Thyroid gland (tissue), 4 donors: Measurements from ENCODE around the gene OTUD1. TPM values are rescaled to one million over a fixed set of nuclear protein-coding genes. Genes with fewer than 3 reads are reported as not detected.

Source experiments
- DNase-seq, 2 donors: peaks; one replicate each; pipeline ENCODE4 v3.0.0-alpha.2; 2019
- H3K27ac ChIP-seq, 3 donors: fragments of 200-600 bp; sonication (generic); 1 replicate in 2 of 3; 2 replicates in 1 of 3; pipeline ENCODE4 v1.5.1; 2016 to 2019; ENCODE audit warnings: mild to moderate bottlenecking in 1 of 3, moderate library complexity in 1 of 3
- H3K27me3 ChIP-seq: fragments of 200-600 bp; sonication (generic); one replicate; pipeline ENCODE4 v1.5.1; 2019
- H3K36me3 ChIP-seq, 2 donors: fragments of 200-600 bp; sonication (generic); one replicate each; pipeline ENCODE4 v1.5.1; 2016 to 2019
- H3K4me1 ChIP-seq, 2 donors: fragments of 200-600 bp; sonication (generic); one replicate each; pipeline ENCODE4 v1.5.1; 2017 to 2019
- H3K4me3 ChIP-seq, 3 donors: fragments of 200-600 bp; sonication (generic); replicated peaks in 1 of 3; 1 replicate in 2 of 3; 2 replicates in 1 of 3; pipeline ENCODE4 v1.5.1; 2016; ENCODE audit warnings: mild to moderate bottlenecking in 1 of 3
- H3K9me3 ChIP-seq: fragments of 200-600 bp; sonication (generic); one replicate; pipeline ENCODE4 v1.5.1; 2017
- CTCF ChIP-seq, 6 experiments: fragments of 200-600 bp in 3 of 6; fragments of 450-650 bp in 3 of 6; sonication (generic) in 3 of 6; IDR thresholded peaks; one replicate each; pipeline ENCODE4 v1.5.1; 2016 to 2019; ENCODE audit warnings: antibody characterized with exemption in 6 of 6, mild to moderate bottlenecking in 2 of 6, inconsistent platforms in 1 of 6, moderate library complexity in 1 of 6
- POLR2A ChIP-seq, 2 donors: fragments of 450-650 bp; IDR thresholded peaks; one replicate each; pipeline ENCODE4 v1.6.1; 2017; ENCODE audit warnings: antibody characterized with exemption in 2 of 2, mild to moderate bottlenecking in 2 of 2, moderate library complexity in 1 of 2
- WGBS, 2 donors: methylation state at CpG; one replicate each; pipeline ENCODE4 v1.1.5; 2017; 5-methylcytosine and 5-hydroxymethylcytosine counted together
- intact Hi-C: fragments of 100-400 bp; cut with DNase I; formaldehyde crosslinking; loops from one replicate; pipeline ENCODE4 v1.15.1; 2023
- total RNA-seq, 4 donors: library from RNA; depleted of rRNA; stranded (reverse); fragments of >200 nt; gene quantifications; one replicate each; pipeline ENCODE4 v1.2.3, GENCODE V29; 2016

OTUD1 gene
- total RNA-seq, 4 donors from 2014 or later = 18.7 to 23.9 (median 20.1) TPM

- no peaks in the 10 kb centered on the region for H3K9me3 ChIP-seq
- TF ChIP-seq CTCF (IDR thresholded peaks at IDR 0.05) = no peak
- TF ChIP-seq POLR2A (IDR thresholded peaks at IDR 0.05) = no peak
- no peaks in the 10 kb centered on the region for H3K27me3 ChIP-seq
- no peaks in the 10 kb centered on the region for H3K4me1 ChIP-seq
- H3K36me3 ChIP-seq = no peaks in the 10 kb centered on the region
- intact Hi-C loops = no loop called here
- H3K4me3 ChIP-seq = no peak overlapping the region
- DNase-seq = no peak
- 68 to 70% methylated on average over 8 of the region's 8 CpGs for WGBS, 2 donors
- H3K27ac ChIP-seq = no peak overlapping the region
Measured at GRCh38 chr10:23472181-23472580, 33.3 kb downstream of the OTUD1 start.

GRCh38 chr10:23474081-23474480, 35.2 kb downstream of the OTUD1 start:
- H3K27ac ChIP-seq = no peak overlapping the region
- intact Hi-C loops = no loop called here
- no peak for DNase-seq

GRCh38 chr10:23474626-23475025, 35.8 kb downstream of the OTUD1 start:
- WGBS, 2 donors = 92 to 94% methylated on average over 4 of the region's 4 CpGs
- intact Hi-C loops = no loop called here
- no peak overlapping the region for H3K4me3 ChIP-seq
- TF ChIP-seq POLR2A (IDR thresholded peaks at IDR 0.05) = no peak
- no peak for TF ChIP-seq CTCF (IDR thresholded peaks at IDR 0.05)
- no peaks in the 10 kb centered on the region for H3K27me3 ChIP-seq
- DNase-seq = no peak
- no peaks in the 10 kb centered on the region for H3K9me3 ChIP-seq
- H3K27ac ChIP-seq = no peak overlapping the region
- H3K4me1 ChIP-seq = no peaks in the 10 kb centered on the region
- H3K36me3 ChIP-seq = no peaks in the 10 kb centered on the region

More at GRCh38 chr10:23474081-23474480, 35.2 kb downstream of the OTUD1 start:
- Histone ChIP-seq H3K9me3 (no peaks in the 10 kb centered on the region), H3K36me3 (no peaks in the 10 kb centered on the region), H3K4me3 (no peak overlapping the region), H3K27me3 (no peaks in the 10 kb centered on the region), H3K4me1 (no peaks in the 10 kb centered on the region)
- WGBS, 2 donors = 98% methylated on average over 2 of the region's 2 CpGs
- TF ChIP-seq CTCF (IDR thresholded peaks at IDR 0.05) = no peak
- TF ChIP-seq POLR2A (IDR thresholded peaks at IDR 0.05) = no peak

- 92 to 96% methylated on average over 5 of the region's 5 CpGs for WGBS, 2 donors
- Histone ChIP-seq H3K4me3 (no peak overlapping the region), H3K27me3 (no peaks in the 10 kb centered on the region), H3K27ac (no peak overlapping the region), H3K4me1 (no peaks in the 10 kb centered on the region), H3K9me3 (no peaks in the 10 kb centered on the region), H3K36me3 (no peaks in the 10 kb centered on the region)
- DNase-seq = no peak
- TF ChIP-seq POLR2A (IDR thresholded peaks at IDR 0.05) (no peak), CTCF (IDR thresholded peaks at IDR 0.05) (no peak)
- intact Hi-C loops = no loop called here
Measured at GRCh38 chr10:23478570-23478969, 39.7 kb downstream of the OTUD1 start.

GRCh38 chr10:23479798-23480473, 41.1 kb downstream of the OTUD1 start:
- no peak for DNase-seq
- TF ChIP-seq CTCF (IDR thresholded peaks at IDR 0.05) = no peak
- intact Hi-C loops = no loop called here

More at GRCh38 chr10:23479798-23480473, 41.1 kb downstream of the OTUD1 start:
- H3K4me1 ChIP-seq = no peaks in the 10 kb centered on the region
- no peaks in the 10 kb centered on the region for H3K27me3 ChIP-seq
- H3K36me3 ChIP-seq = no peaks in the 10 kb centered on the region
- WGBS, 2 donors = 54 to 57% methylated on average over 3 of the region's 3 CpGs
- no peaks in the 10 kb centered on the region for H3K9me3 ChIP-seq
- H3K4me3 ChIP-seq = no peak overlapping the region
- H3K27ac ChIP-seq = no peak overlapping the region
